Measurements from ENCODE around the gene CARMIL1.

GRCh38 chr6:25427549-25427948 lies 148.4 kb downstream of the CARMIL1 start:
- TF ChIP-seq SIN3A (conservative IDR thresholded peaks at IDR 0.05 in 1 of 2, IDR thresholded peaks at IDR 0.05 in 1 of 2; ENCODE audit: low read depth in 1 of 2, low read length in 2 of 2) (no peak), CTCF (IDR thresholded peaks at IDR 0.05; ENCODE audit: control extremely low read depth in 1 of 3, insufficient read depth in 1 of 3, low read depth in 1 of 3, low read length in 3 of 3) (no peak), JUND (IDR thresholded peaks at IDR 0.05; ENCODE audit: low read length) (no peak), POLR2A (IDR thresholded peaks at IDR 0.05; ENCODE audit: control extremely low read depth in 1 of 2, low read depth in 2 of 2, low read length in 2 of 2) (no peak), RBBP5 (IDR thresholded peaks at IDR 0.05; ENCODE audit: borderline replicate concordance, low read depth, low read length) (no peak), CHD2 (IDR thresholded peaks at IDR 0.05; ENCODE audit: low read length) (no peak), ZNF274 (IDR thresholded peaks at IDR 0.05; ENCODE audit: borderline replicate concordance, extremely low read depth, low read length) (no peak), EZH2 (IDR thresholded peaks at IDR 0.05; ENCODE audit: low read depth, low read length, severe bottlenecking) (no peak), CHD7 (IDR thresholded peaks at IDR 0.05; ENCODE audit: insufficient replicate concordance, low read length) (no peak)

Measured in H1 (cell line).